Subcutaneous adipose tissue (tissue), 4 donors: ENCODE measurements around the gene EDN2. TPM values are rescaled to one million over a fixed set of nuclear protein-coding genes. Genes with fewer than 3 reads are reported as not detected.

Experiments
- total RNA-seq, 4 donors: library from RNA; depleted of rRNA; stranded (reverse); fragments of >200 nt; gene quantifications; one replicate each; pipeline ENCODE4 v1.1.0, GENCODE V29; 2016
- TF ChIP-seq, protein P1 (sequence below): fragments of 450-650 bp; IDR thresholded peaks from one replicate; pipeline ENCODE4 v1.5.1; 2016; ENCODE audit warnings: low read depth, mild to moderate bottlenecking, control low read depth, antibody characterized with exemption, moderate library complexity

Gene EDN2
- total RNA-seq, 4 donors from 2014 or later = 1.1 TPM; not detected in 3

DNA sequence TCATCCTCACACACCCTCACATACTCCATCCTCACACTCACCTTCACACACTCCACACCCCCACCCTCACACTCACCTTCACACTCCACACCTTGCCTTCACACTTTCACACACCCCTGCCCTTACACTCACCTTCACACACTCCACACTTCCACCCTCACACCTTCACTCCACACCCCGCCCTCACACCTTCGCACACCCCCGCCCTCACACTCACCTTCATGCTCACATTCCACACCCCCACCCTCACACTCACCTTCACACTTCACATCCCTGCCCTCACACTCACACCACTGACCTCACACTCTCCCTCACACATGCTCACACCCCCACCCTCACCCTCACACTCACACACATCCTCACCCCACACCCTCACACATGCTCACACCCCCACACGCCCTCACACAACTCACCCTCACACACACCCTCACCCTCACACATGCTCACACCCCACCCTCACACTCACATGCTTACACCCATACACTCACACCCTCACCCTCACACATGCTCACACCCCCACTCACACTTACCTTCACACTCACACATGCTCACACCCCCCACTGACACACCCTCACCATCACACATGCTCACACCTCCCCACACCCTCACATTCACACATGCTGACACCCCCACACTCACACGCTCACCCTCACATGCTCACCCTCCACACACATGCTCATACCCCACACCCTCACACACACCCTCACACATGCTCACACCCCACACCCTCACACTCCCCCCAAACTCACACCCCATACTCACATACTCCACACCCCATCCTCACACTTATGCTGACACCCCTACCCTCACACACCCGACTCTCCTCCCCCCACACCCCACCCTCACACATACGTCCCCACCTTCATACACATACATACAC is 44.5 kb upstream of the EDN2 start:
- TF ChIP-seq, protein P1, sequence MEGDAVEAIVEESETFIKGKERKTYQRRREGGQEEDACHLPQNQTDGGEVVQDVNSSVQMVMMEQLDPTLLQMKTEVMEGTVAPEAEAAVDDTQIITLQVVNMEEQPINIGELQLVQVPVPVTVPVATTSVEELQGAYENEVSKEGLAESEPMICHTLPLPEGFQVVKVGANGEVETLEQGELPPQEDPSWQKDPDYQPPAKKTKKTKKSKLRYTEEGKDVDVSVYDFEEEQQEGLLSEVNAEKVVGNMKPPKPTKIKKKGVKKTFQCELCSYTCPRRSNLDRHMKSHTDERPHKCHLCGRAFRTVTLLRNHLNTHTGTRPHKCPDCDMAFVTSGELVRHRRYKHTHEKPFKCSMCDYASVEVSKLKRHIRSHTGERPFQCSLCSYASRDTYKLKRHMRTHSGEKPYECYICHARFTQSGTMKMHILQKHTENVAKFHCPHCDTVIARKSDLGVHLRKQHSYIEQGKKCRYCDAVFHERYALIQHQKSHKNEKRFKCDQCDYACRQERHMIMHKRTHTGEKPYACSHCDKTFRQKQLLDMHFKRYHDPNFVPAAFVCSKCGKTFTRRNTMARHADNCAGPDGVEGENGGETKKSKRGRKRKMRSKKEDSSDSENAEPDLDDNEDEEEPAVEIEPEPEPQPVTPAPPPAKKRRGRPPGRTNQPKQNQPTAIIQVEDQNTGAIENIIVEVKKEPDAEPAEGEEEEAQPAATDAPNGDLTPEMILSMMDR = no peak

DNA sequence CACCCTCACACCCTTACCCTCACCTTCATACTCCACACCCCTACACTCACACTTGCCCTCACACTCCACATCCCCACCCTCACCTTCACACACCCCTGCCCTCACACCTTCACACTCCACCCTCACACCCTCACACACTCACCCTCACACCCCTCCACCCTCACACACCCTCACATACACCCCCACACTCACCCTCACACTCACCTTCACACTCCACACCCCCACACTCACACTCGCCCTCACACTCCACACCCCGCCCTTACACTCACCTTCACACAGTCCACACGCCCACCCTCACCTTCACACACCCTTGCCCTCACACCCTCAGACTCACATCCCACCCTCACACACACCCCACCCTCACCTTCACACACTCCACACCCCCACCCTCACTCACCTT is 43.6 kb upstream of the EDN2 start:
- TF ChIP-seq, protein P1 = no peak

DNA sequence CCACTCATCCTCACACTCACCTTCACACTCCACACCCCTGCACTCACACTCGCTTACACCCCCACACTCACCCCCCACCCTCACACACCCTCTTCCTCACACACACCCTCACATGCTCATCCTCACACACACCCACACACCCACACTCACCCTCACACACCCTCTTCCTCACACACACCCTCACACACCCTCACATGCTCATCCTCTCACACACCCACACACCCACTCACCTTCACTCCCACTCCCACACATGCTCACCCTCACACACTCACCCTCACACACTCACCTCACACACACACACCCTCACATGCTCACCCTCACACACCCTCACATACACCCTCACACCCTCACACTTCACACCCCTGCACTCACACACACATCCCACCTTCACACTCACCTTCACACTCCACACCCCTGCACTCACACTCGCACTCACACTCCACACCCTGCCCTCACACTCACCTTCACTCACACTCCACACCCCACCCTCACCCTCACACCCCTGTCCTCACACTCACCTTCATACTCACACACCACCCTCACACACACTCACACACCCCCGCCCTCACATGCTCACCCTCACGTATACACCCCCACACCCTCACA is 42.6 kb upstream of the EDN2 start:
- TF ChIP-seq, protein P1 = no peak

DNA sequence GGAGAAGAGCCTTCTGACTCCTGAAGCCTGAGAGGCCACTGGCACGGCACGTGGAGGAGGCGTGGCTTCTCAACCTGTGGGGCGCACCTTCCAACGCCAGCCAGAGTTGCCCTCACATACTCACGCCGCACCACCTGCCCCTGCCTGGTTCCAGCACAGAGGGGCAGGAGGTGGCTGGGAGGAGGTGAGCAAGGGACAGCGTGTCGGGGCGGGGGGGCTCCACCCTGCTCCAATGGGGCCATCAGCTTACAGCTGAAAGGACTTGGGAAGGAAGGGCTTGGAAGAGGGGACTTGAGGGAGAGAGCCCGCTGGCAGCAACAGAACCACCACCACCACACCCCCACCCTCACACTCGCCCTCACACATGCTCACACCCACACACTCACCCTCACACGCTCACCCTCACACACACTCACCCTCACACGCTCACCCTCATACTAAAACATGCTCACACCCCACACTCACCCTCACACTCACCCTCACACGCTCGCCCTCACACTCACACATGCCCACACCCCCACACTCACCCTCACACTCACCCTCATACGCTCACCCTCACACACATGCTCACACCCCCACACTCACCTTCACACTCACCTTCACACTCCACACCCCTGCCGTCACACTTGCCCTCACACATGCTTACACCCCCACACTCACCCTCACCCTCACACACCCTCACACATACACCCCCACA is 41.6 kb upstream of the EDN2 start:
- TF ChIP-seq, protein P1 = no peak

DNA sequence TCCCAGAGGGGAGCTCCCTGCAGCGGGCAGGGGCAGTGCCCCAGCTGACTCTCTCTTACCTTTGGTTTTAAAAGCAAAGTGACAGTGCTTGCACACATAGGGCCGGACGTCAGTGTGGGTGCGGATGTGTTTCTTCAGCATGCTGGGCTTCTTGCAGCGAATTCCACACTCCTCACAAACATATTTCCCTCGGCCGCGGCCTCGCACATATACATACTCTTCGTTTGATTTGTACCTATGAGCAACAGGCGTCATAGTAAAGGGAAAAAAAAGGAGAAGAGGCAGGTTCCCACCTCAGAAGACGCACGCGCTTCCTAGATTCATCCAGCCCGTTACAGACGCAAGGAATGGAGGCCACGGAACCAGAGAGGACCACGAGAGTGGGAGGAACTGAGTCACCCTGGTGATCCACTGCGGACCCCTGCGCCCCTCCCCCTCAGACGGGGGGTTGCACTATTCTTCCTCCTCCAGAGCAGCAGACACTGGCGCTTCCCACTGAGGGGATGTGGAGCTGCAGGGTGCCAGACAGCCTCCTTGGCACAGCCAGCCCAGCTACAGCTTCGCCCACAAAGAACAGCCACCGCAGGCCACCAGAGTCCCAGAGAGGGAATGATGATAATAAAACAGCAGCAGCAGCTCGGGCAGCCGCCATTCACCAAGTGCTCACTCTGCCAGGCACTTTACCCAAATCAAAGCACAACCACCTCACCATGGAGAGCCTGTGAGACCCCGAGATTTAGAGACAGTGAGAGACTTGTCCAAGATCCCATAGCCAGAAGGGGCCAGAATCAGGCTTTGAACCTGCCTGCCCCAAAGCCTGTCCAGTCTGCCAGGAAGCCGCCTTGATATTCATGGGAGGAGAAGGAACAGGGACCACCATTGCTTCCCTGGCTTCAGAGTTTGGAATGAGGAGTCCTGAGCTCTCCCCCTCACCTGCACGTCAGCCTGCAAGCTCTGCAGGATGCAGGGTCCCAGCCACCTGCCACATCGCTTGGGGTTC is 40.5 kb upstream of the EDN2 start:
- TF ChIP-seq, protein P1 = no peak

DNA sequence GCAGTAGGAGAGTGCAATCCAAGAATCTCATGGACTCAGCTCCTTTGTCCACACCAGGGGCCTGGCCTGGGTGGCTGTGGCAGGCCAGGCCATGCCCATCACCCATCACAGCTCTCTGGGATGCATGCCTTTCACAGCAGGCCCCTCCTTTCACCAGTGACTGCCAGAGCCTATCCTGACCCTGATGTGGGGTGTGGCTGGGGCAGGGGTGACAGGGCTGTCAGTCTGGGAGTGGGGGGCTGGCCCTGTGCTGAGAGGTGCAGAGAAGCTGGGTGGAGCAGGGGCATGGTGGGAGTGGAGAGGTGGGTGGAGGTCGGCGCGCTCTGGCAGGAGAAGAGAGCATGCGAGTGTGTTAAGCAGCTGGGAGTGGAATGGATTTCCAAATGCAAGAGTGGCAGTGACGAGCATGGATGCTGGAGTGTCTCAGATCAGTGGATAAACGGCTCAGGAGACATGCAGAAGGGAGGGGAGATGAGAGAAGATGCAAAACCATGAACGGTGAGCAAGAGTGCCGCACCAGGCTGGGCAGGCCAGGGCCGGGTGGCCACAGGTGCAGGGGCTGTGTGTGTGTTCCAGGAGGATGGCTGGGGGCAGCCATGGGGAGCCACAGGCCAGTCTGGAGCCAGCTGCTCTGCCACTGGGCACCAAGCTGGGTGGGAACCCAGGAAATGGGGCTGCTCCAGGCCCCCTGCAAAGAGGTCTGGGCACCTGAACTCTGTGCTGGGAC is 39.6 kb upstream of the EDN2 start:
- TF ChIP-seq, protein P1 = no peak
